Keratinocyte (primary cell): ENCODE measurements around the gene RPL13A. TPM values are rescaled to one million over a fixed set of nuclear protein-coding genes. Genes with fewer than 3 reads are reported as not detected.
A peak's percentile ranks its signal among the peaks of the same experiment; 100 is the strongest.

ENCODE experiments used
- DNase-seq: peaks from one replicate; pipeline ENCODE4 v3.0.0-alpha.2; 2011; ENCODE audit warnings: low read depth, missing footprints, low spot score
- FAIRE-seq: peaks from 2 replicates; lab custom pipeline; 2011; peaks lifted over from hg19 to GRCh38; lab: Jason Lieb, UNC
- H2AFZ ChIP-seq: 2 replicates; pipeline ENCODE4 v1.6.0; 2012; ENCODE audit warnings: low read length, control low read depth, inconsistent platforms; ENCODE audit not compliant: control insufficient read depth
- H3K27ac ChIP-seq: 2 replicates; pipeline ENCODE4 v1.5.1; 2011; ENCODE audit warnings: low read length; ENCODE audit not compliant: control insufficient read depth, insufficient read depth
- H3K27me3 ChIP-seq: 3 replicates; pipeline ENCODE4 v1.6.0; 2011; ENCODE audit warnings: low read length; ENCODE audit not compliant: control insufficient read depth, insufficient read depth; ENCODE audit errors: extremely low read depth
- H3K36me3 ChIP-seq, 2 experiments: 2 replicates in 1 of 2; 3 replicates in 1 of 2; pipeline ENCODE4 v1.5.1; 2011; ENCODE audit warnings: low read length in 2 of 2, mild to moderate bottlenecking in 1 of 2; ENCODE audit not compliant: control insufficient read depth in 2 of 2, insufficient read depth in 2 of 2; ENCODE audit errors: extremely low read depth in 1 of 2
- H3K4me1 ChIP-seq: 3 replicates; pipeline ENCODE4 v1.5.1; 2011; ENCODE audit warnings: low read length; ENCODE audit not compliant: control insufficient read depth, insufficient read depth; ENCODE audit errors: extremely low read depth
- H3K4me2 ChIP-seq: 3 replicates; pipeline ENCODE4 v1.6.0; 2011; ENCODE audit warnings: low read depth, low read length; ENCODE audit not compliant: control insufficient read depth, insufficient read depth; ENCODE audit errors: extremely low read depth
- H3K4me3 ChIP-seq, 3 experiments: fragments of 200-600 bp in 1 of 3; sonication (generic) in 1 of 3; 2 replicates in 2 of 3; 3 replicates in 1 of 3; pipeline ENCODE4 v1.5.1; 2011 to 2016; ENCODE audit warnings: low read length in 3 of 3, mild to moderate bottlenecking in 3 of 3, control low read depth in 2 of 3, inconsistent platforms in 1 of 3, low read depth in 1 of 3, mixed read lengths in 1 of 3, mixed run types in 1 of 3, moderate library complexity in 1 of 3; ENCODE audit not compliant: control insufficient read depth in 2 of 3, insufficient read depth in 2 of 3; ENCODE audit errors: extremely low read depth in 1 of 3
- H3K79me2 ChIP-seq: 2 replicates; pipeline ENCODE4 v1.6.0; 2012; ENCODE audit warnings: low read length; ENCODE audit not compliant: control insufficient read depth, insufficient read depth
- H3K9ac ChIP-seq: 3 replicates; pipeline ENCODE4 v1.6.0; 2011; ENCODE audit warnings: low read length; ENCODE audit not compliant: control insufficient read depth, insufficient read depth; ENCODE audit errors: extremely low read depth
- H3K9me1 ChIP-seq: 3 replicates; pipeline ENCODE4 v1.6.0; 2011; ENCODE audit warnings: low read length; ENCODE audit not compliant: control insufficient read depth, insufficient read depth; ENCODE audit errors: extremely low read depth
- H3K9me3 ChIP-seq: 2 replicates; pipeline ENCODE4 v1.5.1; 2012; ENCODE audit warnings: low read depth, low read length; ENCODE audit not compliant: control insufficient read depth
- H4K20me1 ChIP-seq: 3 replicates; pipeline ENCODE4 v1.6.0; 2011; ENCODE audit warnings: low read length; ENCODE audit not compliant: control insufficient read depth, insufficient read depth; ENCODE audit errors: extremely low read depth
- CTCF ChIP-seq, 3 experiments: IDR thresholded peaks in 1 of 3; conservative IDR thresholded peaks in 1 of 3; optimal IDR thresholded peaks in 1 of 3; 2 replicates in 2 of 3; 3 replicates in 1 of 3; pipeline versions ENCODE3 to v1.5.1; 2011; ENCODE audit warnings: low read length in 3 of 3, mild to moderate bottlenecking in 3 of 3, moderate library complexity in 2 of 3, control low read depth in 1 of 3, inconsistent platforms in 1 of 3; ENCODE audit not compliant: insufficient read depth in 2 of 3; ENCODE audit errors: extremely low read depth in 1 of 3
- EZH2 ChIP-seq: IDR thresholded peaks from one replicate; pipeline ENCODE4 v1.6.1; 2012; ENCODE audit warnings: inconsistent platforms, mild to moderate bottlenecking, low read length, moderate library complexity
- dilution Hi-C: fragments of 300-500 bp; cut with MboI; formaldehyde crosslinking; loops from one replicate; pipeline ENCODE4 v1.7.0; 2020; ENCODE audit warnings: low sequenced_read_pairs; ENCODE audit not compliant: extremely low pct_ligation_motif_present
- polyA plus RNA-seq, 5 experiments: library from polyadenylated mRNA; depleted of rRNA in 3 of 5; stranded (reverse) in 3 of 5; stranded (forward) in 1 of 5; unstranded in 1 of 5; fragments of >200 nt; gene quantifications; 1 replicate in 1 of 5; 2 replicates in 3 of 5; 3 replicates in 1 of 5; pipeline versions ENCODE4 v1.2.1 to v1.2.3, GENCODE V29; 2011 to 2012; ENCODE audit warnings: missing spikeins in 2 of 5, low read depth in 1 of 5, low replicate concordance in 1 of 5

The RPL13A gene
- polyA plus RNA-seq, 1 donor (not counting 4 experiments of a cell fraction or from before 2014, with no cell fraction given): 3,383 TPM

GRCh38 chr19:49497047-49497788 lies 9.8 kb downstream of the RPL13A start:
- TF ChIP-seq CTCF (optimal IDR thresholded peaks at IDR 0.05 in 1 of 3, IDR thresholded peaks at IDR 0.05 in 1 of 3, conservative IDR thresholded peaks at IDR 0.05 in 1 of 3; ENCODE audit: extremely low read depth in 1 of 3, insufficient read depth in 2 of 3, low read length in 3 of 3): no peak
- Histone ChIP-seq H3K27ac (peak overlapping the region; percentile 95), H3K4me2 (peak overlapping the region; percentile 97), H3K9me1 (peaks cover 4% of the 10 kb centered on the region), H3K27me3 (no peaks in the 10 kb centered on the region), H3K4me1 (peaks cover 21% of the 10 kb centered on the region), H3K79me2 (peaks cover 29% of the 10 kb centered on the region), H3K4me3 (peak overlapping the region; percentile 86 to 99 (median 86)), H2AFZ (no peak overlapping the region), H4K20me1 (peaks cover 23% of the 10 kb centered on the region), H3K36me3 (peaks cover 26 to 41% of the 10 kb centered on the region in 2 experiments), H3K9me3 (no peaks in the 10 kb centered on the region), H3K9ac (peak overlapping the region; percentile 99)
- DNase-seq: no peak
- no peak for FAIRE-seq
- dilution Hi-C loops: no loop called here

GRCh38 chr19:49497789-49498103 lies 10.3 kb downstream of the RPL13A start:
- Histone ChIP-seq H3K4me3 (peak overlapping the region; percentile 86 to 99 (median 86)), H2AFZ (no peak overlapping the region), H3K9me1 (peaks cover 4% of the 10 kb centered on the region), H3K9ac (peak overlapping the region; percentile 99), H3K4me2 (peak overlapping the region; percentile 97), H3K9me3 (no peaks in the 10 kb centered on the region), H3K4me1 (peaks cover 21% of the 10 kb centered on the region), H4K20me1 (peaks cover 19% of the 10 kb centered on the region), H3K36me3 (peaks cover 25 to 36% of the 10 kb centered on the region in 2 experiments), H3K27ac (peak overlapping the region; percentile 95), H3K79me2 (peaks cover 29% of the 10 kb centered on the region), H3K27me3 (no peaks in the 10 kb centered on the region)
- DNase-seq (no peak), FAIRE-seq (no peak)
- TF ChIP-seq CTCF (optimal IDR thresholded peaks at IDR 0.05 in 1 of 3, IDR thresholded peaks at IDR 0.05 in 1 of 3, conservative IDR thresholded peaks at IDR 0.05 in 1 of 3; ENCODE audit: extremely low read depth in 1 of 3, insufficient read depth in 2 of 3, low read length in 3 of 3): no peak
- no peak for TF ChIP-seq EZH2
- dilution Hi-C loops: no loop called here
